HG03139 (cell line): ENCODE results near the gene BFSP1.

Source experiments
- ATAC-seq: cut with Tn5 transposase; IDR thresholded peaks from one replicate; pipeline ENCODE4 v1.9.1; 2021; ENCODE audit not compliant: unreplicated experiment

Gene BFSP1

DNA sequence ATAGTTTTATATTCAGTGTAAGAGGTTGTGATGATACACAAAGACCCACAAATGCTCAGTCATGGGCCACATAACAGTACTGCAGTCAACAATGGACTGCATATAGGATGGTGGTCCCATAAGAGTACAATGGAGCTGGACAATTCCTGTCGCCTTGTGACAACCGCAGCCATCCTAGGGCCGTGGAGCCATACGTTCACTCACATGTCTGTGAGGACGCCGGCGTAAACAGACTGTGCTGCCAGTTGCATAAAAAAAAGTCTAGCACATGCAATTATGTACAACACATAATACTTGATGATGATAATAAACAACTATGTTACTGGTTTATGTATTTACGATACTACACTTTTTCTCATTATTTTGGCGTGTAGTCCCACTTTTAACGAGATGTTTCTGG, 30.9 kb downstream of the BFSP1 start:
- ATAC-seq = no peak

DNA sequence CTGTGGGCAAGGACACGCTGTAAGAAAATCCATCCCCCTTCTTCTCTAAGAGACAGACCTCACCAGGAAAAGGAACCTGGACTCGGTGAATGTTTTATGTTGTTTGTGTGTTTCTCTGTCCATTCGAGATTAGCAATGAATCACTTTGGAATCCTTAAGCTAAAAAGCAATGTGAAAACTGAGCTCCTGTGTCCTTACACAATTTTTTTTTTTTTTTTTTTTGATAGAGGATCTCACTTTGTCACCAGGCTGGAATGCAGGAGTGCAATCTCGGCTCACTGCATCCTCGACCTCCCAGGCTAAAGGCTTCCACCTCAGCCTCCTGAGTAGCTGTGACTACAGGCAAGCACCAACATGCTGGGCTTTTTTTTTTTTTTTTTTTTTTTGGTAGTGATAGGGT, 32.1 kb downstream of the BFSP1 start:
- ATAC-seq = no peak

DNA sequence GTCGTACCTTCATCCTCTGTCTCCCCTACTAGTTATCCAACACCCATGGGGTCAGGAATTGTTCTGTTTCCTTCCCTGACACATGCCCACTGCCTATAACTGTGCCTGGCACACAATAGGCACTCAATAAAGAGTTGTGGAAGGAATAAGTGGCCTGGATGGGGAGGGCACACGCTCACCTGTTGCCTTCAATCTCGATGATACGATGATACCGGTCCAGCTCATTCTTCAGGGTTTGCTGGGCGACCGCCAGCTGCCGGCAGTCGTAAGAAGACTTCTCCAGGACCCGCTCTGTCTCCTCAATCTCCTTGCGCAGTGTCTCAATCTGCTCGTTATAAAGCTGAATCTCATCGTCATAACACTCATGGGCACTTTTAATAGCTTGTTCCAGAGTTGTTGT, 32.5 kb downstream of the BFSP1 start:
- ATAC-seq = no peak

DNA sequence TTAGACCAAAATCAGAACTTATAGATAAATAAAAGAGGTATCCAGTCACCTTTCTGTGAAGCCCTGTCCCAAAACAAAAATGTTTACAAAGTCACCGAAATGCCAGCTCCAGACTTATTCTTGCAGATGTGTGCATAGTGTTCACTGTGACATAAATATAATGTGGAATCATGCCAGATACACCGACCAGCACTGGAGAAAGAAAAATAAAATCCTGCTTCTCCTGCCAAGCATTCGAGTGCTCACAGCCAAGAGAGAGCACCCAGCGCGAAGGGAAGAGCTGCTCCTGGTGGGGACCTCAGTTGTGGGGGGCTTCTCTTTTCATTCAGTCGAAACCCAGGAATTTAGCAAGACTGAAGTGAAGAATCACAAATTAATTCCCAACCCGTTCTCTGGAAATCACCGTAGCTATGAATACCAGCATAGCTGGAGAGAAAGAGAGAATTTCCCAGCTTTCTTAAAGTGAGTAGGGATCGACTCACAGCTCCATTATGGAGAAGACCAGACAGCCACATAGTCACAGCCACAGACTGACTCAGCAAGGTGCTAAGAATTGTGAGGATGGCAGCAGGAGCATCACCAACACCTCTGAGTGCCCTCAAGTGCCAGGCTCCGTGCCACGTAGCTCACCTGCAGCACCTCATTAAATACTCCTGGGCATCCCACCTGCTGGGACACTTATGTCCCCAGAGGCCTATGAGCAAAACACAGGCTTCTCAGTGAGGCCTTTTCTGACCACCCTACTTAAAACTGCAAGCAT, 33.2 kb downstream of the BFSP1 start:
- ATAC-seq = no peak

DNA sequence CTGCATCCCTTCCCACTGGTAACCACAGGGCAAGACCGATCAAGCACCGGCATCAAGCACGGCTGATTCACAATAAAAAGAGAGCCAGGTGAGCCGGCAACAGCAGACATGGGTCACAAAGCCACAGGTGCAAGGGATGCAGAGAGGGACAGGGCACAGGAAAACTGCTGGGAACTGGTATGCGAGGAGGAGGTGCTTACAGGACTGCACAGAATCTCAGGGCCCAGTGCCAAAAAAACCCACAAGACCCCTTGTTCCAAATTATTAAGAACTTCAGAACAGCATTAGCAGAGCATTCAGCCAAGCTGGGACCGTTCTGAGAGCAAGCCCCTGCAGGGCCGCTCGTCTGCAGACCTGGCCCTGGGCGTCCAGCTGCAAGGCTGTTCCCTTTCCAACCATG, 35.4 kb downstream of the BFSP1 start:
- ATAC-seq = no peak

DNA sequence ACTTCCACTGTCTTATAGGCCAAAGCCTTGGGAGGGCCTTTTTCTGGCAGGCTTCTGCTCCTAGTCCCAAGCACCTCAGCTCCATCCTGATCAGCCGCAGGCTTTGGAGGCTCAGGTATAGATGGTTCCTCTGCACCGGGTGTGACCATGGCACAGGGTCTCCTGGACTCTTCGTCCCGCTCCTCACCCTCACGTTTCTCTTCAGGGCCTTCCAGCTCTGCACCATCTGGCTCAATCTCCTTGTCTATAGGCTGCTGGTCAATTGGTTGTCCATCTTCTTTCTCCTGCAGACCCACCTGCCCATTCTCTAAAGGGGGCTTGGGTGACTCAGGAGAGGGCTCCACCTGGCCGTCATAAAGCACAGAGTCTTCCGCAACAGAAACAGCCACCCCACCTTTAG, 37.0 kb downstream of the BFSP1 start:
- no peak for ATAC-seq

DNA sequence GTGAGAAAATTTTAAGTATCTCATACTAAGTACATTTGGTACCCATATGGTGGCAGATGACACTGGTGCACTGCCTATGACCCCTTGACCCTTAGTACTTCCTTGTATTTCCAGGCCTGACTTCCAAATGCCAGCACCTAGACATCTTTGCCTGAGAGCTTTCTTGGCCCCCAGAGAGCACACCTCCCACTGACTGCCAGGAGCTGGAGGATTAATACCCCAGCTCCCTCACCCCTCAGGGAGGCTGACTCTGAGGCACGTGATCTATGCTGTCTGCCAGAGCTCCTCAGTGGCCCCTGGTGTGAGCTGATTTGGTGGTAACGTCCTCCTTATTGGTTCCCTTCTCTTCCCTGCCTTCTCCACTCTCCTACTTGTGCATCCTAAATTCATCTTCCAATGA, 38.0 kb downstream of the BFSP1 start:
- ATAC-seq = no peak

DNA sequence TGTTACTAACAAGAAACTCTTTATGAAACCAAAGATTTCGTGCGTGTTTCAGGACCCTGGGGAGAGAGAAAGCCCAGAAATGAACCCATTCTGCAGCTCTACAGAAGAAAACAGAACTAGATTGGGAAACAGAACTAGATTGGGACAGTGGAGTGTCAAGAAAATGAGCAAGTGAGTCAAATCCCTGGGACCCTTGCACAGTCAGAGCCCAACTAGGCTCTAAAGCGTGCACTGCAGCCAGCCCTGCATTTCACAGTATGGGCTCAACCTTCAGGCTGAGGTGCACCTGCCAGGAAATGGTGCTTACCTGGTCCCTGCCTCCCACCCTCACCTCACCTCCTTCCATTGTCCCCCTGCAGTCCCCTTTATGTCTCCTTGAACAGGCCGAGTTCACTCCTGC, 39.7 kb downstream of the BFSP1 start:
- no peak for ATAC-seq

DNA sequence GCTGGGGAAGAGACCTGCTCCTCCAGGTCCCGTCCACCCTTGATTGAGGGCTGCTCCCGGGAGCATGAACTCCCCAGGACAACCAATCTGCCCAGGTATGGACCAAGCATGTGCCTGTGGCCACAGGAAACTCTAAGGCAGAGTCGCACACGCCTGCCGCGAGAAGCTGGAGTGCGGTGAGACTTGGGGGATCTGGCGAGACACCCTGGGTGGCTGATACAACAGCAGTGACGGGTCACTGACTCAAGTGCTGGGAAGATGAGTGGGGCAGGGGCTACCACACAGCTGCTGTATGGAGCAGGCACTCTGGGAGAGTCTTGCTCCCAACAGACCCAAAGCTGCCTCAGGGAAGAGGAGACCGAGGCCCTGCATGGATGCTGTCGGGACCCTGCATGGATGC, 40.1 kb downstream of the BFSP1 start:
- ATAC-seq = no peak

DNA sequence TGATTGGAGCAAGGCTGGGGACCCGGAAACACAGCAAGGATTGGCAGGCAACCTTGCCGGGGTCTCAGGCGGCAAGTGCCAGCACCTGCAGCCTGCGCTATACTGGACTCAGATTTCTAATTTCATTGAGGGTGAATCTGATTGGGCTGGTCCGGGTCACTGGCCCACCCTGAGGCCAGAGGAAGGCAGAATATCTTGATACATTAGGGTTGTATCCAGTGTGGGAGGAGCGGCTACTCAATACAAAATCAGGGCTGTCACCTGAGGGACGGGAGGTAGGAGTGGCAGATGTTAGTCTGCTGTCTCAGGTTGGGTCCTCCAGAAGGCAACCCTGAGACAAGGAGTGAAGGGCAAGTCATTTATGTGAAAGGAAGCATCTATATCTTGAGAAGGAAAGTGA, 40.7 kb downstream of the BFSP1 start:
- no peak for ATAC-seq

DNA sequence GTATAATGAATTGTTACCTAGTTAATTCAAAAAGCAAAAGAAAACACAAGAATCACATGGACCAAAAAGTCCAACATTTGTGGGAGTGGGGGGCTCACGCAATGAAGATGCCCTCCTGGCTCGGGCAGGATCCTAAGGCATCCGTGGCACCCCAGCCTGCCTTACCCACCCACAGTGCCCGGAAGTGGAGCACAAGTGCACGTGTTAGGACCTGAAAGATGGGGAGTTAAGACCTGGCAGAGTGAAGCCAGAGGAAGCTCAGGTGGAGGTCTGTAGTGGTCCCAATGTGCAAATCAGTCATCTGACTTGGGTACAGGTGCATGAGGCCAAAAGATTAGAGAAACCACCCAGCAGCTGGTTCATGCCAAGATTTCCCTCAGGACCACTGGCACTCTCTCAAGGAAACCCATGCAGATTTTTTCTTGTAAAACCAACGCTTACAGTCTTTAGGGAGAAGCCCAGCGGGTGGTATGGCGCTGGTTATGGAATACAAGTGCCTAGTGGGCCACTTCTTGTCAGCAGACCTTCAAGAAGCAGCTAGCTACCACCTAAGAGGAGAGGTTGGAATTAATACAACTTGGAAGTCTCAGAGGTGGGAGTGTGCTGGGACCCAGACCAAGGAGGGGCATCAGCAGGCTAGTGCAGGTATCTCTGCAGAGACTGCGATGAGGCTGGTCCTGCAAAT, 42.1 kb downstream of the BFSP1 start:
- ATAC-seq = no peak

DNA sequence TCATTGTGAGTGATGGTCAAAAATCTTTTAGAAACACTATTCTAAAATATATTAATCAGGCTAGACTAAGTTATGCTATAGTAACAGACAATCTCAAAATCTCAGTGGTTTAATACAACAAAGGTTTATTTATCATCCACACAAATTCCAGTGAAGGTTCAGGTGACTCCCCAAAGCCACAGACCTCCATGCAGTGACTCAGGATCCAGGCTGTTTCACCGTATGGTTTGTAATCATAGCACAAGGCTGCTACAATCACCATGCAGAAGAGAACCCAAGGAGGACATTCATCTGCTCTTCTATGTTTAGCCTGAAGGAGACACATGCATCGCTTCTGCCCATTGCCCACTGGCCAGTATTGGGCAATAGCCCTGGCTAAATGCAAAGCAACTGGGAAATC, 46.2 kb downstream of the BFSP1 start:
- no peak for ATAC-seq

DNA sequence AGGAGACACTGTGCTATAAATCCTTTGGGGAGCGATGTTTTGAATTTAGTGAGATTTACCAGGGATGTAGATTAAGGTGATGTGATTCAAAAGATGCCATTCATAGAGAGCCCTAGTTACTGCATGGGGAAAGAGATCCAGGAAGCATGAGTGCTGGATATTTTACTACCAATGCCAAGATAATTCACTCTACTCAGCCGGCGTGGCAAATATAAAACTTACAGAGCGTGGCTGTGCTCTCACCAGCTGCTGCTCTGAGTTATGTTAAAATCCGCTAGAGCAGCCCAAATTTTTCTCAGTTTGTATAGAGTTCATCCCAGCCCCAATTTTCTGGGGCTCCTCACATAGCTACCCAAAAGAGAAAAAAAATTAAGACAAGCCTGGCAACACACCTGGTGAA, 48.6 kb downstream of the BFSP1 start:
- ATAC-seq = no peak

DNA sequence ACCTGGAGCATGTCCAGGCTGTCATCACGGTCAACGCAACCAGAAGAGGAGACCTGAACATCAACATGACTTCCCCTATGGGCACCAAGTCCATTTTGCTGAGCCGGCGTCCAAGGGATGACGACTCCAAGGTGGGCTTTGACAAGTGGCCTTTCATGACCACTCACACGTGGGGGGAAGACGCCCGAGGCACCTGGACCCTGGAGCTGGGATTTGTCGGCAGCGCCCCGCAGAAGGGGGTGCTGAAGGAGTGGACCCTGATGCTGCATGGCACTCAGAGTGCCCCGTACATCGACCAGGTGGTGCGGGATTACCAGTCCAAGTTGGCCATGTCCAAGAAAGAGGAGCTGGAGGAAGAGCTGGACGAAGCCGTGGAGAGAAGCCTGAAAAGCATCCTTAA, 49.5 kb downstream of the BFSP1 start:
- no peak for ATAC-seq

DNA sequence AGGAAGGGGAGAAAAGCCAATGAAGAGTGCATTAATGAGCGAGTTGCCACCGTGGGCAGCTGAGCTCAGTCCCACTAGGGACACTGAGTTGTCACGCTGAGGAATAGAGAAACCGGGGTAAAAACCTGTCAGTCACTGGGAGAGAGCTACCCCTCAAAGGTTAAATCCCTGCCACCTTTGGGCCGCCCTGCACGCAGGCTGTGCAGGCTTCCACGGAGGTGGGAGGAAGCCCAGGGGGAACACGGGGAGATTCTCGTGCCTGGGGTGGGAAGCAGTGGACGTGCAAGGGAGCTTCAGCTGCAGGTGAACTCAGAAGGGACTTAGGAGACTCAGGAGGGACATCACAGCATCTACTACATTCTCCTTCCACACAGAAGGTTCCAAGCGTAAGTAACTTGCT, 50.5 kb downstream of the BFSP1 start:
- ATAC-seq = no peak

DNA sequence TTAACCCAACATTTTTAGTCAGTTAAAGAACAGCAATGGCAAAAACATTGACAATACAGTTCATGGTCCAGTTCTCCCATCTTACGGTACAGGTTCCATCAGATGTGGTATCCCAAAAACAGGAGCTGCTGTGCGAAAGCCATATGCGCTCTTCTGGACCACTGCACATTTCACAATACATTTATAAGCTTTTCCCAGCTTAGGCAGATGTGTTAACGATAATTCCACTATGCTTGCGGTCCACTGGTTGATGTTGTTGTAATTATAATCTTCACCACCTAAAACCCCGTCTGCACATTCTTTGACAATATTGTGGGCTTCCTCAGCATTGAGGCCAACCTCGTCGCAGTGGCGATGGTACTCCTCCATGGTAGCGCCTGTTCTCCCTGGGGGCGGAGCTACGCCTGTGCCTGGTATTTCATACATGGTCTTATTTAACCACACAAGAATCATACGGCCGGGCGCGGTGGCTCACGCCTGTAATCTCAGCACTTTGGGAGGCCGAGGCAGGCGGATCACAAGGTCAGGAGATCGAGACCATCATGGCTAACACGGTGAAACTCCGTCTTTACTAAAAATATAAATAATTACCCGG, 52.0 kb downstream of the BFSP1 start:
- no peak for ATAC-seq

DNA sequence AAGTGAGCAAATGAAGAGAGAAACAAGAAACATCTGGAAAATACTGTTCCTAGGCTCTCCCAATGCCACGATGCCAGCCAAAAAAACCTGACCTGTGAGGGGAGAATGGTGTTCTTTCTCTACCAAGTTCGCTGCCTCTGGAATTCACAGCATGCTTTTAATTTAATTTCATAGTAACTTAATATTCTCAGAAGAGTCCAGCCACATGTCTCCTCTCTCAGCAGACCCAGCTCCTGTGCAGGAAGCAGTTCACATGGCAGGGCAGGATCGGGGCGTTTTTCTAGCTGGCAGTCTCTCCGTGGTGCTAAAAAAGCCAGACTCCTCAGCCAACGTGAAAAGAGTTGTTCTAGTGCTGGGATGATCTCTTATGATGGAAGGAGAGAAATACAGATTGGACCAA, 57.5 kb downstream of the BFSP1 start:
- ATAC-seq = no peak

DNA sequence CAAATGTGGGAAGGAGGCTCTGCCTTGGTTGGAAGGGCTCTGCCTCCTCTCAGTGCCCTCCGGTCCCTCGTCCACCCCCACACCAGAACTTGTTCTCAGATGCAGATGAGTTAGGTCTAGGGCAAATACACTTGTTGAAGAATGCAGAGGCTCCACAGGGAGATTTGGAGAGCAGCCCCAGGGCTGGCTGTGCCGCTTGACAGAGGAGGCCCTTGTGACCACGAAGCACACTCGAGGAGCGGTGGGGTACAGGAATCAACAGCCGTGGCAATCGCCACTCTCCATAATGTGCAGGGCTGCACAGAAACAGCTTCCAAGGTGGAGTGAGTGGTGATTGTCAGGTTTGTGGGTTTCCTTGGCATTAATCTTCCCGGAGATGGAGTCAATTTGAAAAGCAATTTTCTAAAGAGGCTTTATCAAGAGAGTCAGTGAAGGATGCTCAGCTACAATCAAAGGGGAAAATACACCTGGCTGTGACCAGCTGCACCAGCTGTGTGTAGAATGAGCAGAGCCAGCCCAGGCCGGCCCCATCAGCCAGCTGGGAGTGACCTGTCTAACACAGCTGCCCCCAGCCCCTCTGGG, 59.5 kb downstream of the BFSP1 start:
- ATAC-seq = no peak

DNA sequence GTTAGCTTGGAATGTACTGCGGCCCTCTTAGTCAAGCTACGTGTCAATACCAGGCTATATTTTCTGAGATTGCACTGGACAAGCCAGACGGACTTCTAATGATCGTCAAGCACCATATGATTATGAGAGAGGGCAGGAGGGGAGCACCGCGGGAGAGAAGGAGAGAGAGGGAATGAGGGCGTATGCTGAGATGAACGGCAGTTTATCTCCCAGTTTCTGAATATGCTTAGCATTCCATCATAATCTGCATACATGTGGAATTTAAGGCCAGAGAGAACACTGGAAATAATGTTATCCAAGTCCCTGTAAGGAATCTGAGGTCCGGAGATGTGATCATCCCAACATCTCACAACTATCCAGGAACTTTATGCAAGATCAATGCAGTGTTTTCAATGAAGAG, 60.2 kb downstream of the BFSP1 start:
- no peak for ATAC-seq

DNA sequence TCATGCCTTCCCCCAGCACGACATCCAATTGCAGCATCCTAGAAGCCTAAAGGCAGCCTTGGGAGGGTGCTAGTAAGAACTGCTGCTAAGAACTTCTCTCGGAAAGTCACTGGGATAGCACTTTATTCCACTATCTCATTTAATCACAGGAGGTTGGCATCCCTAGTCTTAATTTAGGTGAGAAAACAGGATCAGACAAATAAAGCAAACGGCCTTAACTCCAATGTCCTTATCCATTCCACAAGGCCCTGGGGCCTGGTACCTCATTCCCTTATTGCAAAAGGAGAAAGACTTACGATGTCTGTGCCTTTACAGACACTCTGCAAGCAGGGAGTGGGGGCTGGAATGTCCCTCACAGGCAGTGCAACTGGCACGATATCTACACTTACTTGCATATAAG, 60.7 kb downstream of the BFSP1 start:
- ATAC-seq = no peak

DNA sequence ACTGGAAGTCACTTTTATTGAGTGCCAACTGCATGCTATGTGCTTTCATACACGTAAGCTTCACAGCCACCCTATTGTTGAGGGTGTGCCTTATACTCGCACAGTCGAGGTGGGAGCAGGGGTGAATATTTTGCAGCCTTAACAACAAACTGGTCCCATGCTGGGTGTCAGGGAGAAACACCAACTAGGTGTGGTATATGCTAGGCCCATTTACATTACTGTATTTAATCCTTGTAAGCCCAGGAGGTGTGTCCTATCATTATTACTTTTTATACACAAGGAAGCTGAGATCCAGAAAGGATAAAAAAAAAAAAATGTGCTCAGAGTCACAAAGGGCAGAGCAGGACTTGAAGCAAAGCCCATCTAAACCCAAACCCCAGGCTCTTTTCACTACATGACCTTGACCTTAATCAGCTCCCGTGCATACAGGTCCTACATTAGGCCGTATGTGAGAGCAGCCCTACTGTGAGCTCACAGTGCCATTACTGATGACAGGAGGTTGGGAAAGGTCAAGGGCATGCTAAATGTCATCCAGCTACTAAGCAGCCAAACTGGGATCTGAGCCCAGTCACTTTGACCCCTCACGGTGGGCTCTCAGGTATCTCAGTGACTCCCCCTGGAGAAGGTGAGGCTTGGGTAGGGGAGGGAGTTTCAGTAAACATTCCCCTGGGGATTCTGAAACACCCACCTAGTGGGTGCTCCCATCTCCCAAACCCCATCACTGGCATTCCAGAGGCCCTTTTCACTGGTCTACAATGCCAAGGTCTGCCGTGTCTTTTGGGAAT, 61.7 kb downstream of the BFSP1 start:
- ATAC-seq = no peak
